Hepatocyte (in vitro differentiated cells): ENCODE data around the gene TMOD2. TPM values are rescaled to one million over a fixed set of nuclear protein-coding genes. Genes with fewer than 3 reads are reported as not detected.

Experiments
- DNase-seq: peaks from one replicate; pipeline ENCODE4 v3.0.0-alpha.2; 2016; ENCODE audit warnings: low spot score
- H2AFZ ChIP-seq: fragments of 200-600 bp; sonication (generic); 2 replicates; pipeline ENCODE4 v1.6.0; 2016; ENCODE audit warnings: antibody characterized with exemption, mild to moderate bottlenecking
- H3K27ac ChIP-seq: fragments of 200-600 bp; sonication (generic); 2 replicates; pipeline ENCODE4 v1.5.1; 2016; ENCODE audit warnings: mild to moderate bottlenecking
- H3K27me3 ChIP-seq: fragments of 200-600 bp; sonication (generic); 2 replicates; pipeline ENCODE4 v1.6.1; 2016
- H3K36me3 ChIP-seq: fragments of 200-600 bp; sonication (generic); replicated peaks from 2 replicates; pipeline ENCODE4 v1.5.1; 2016; ENCODE audit warnings: low read depth; ENCODE audit not compliant: insufficient read depth
- H3K4me1 ChIP-seq: fragments of 200-600 bp; sonication (generic); 2 replicates; pipeline ENCODE4 v1.5.1; 2016; ENCODE audit warnings: mild to moderate bottlenecking, moderate library complexity; ENCODE audit not compliant: insufficient read depth
- H3K4me2 ChIP-seq: fragments of 200-600 bp; sonication (generic); 2 replicates; pipeline ENCODE4 v1.6.0; 2016
- H3K4me3 ChIP-seq: fragments of 200-600 bp; sonication (generic); 2 replicates; pipeline ENCODE4 v1.5.1; 2016; ENCODE audit warnings: mild to moderate bottlenecking
- H3K79me2 ChIP-seq: fragments of 200-600 bp; sonication (generic); 2 replicates; pipeline ENCODE4 v1.6.0; 2017; ENCODE audit warnings: mild to moderate bottlenecking
- H3K9me2 ChIP-seq: fragments of 200-600 bp; sonication (generic); replicated peaks from 2 replicates; pipeline ENCODE4 v1.6.0; 2017; ENCODE audit warnings: mild to moderate bottlenecking; ENCODE audit not compliant: insufficient read depth
- H3K9me3 ChIP-seq: fragments of 200-600 bp; sonication (generic); 2 replicates; pipeline ENCODE4 v1.5.1; 2016; ENCODE audit warnings: low read depth, mild to moderate bottlenecking
- H4K20me1 ChIP-seq: fragments of 200-600 bp; sonication (generic); 2 replicates; pipeline ENCODE4 v1.6.0; 2016; ENCODE audit warnings: mild to moderate bottlenecking; ENCODE audit not compliant: insufficient read depth, poor library complexity, severe bottlenecking
- CTCF ChIP-seq: fragments of 200-600 bp; sonication (generic); IDR thresholded peaks from 2 replicates; pipeline ENCODE4 v1.5.1; 2016; ENCODE audit warnings: antibody characterized with exemption, mild to moderate bottlenecking; ENCODE audit not compliant: poor library complexity
- EZH2 ChIP-seq: fragments of 200-600 bp; sonication (generic); IDR thresholded peaks from 2 replicates; pipeline ENCODE4 v1.6.1; 2016; ENCODE audit warnings: antibody characterized with exemption, mild to moderate bottlenecking, borderline replicate concordance
- EZH2phosphoT487 ChIP-seq: fragments of 200-600 bp; sonication (generic); IDR thresholded peaks from one replicate; pipeline ENCODE4 v1.6.1; 2018; ENCODE audit warnings: antibody characterized with exemption, mild to moderate bottlenecking, low read depth, moderate library complexity; ENCODE audit not compliant: unreplicated experiment, severe bottlenecking
- WGBS: methylation state at CpG from one replicate; pipeline ENCODE4 v1.1.6; 2016; ENCODE audit warnings: low lambda C conversion rate; ENCODE audit errors: missing lambda C conversion rate; 5-methylcytosine and 5-hydroxymethylcytosine counted together
- polyA plus RNA-seq: library from polyadenylated mRNA; unstranded; fragments of >200 nt; fragmentation: Nextera tagmentation; extraction: Ambion mirVana; gene quantifications from 2 replicates; pipeline ENCODE4 v1.2.1, GENCODE V29; 2016
- total RNA-seq: library from RNA; depleted of rRNA; stranded (reverse); fragments of >200 nt; gene quantifications from 2 replicates; pipeline ENCODE4 v1.2.3, GENCODE V29; 2014

The TMOD2 gene
- total and polyA plus RNA-seq, 2 experiments from 2014 or later = 1.7 to 2.9 TPM

GRCh38 chr15:51833772-51834171 lies 82.4 kb downstream of the TMOD2 start:
- Histone ChIP-seq H3K9me2 (no peaks in the 10 kb centered on the region), H3K79me2 (peaks cover 89% of the 10 kb centered on the region), H3K27ac (no peak overlapping the region), H3K36me3 (no peaks in the 10 kb centered on the region), H3K27me3 (no peaks in the 10 kb centered on the region), H4K20me1 (peaks cover 43% of the 10 kb centered on the region), H3K4me2 (no peak overlapping the region), H3K9me3 (no peaks in the 10 kb centered on the region), H3K4me3 (no peak overlapping the region), H2AFZ (no peak overlapping the region), H3K4me1 (peaks cover 6% of the 10 kb centered on the region)
- no peak for DNase-seq
- WGBS = 88% methylated on average over 1 of the region's 1 CpG
- TF ChIP-seq CTCF = no peak
- TF ChIP-seq EZH2 = no peak
- TF ChIP-seq EZH2phosphoT487 = no peak

- Histone ChIP-seq H3K36me3 (no peaks in the 10 kb centered on the region), H3K4me1 (peaks cover 14% of the 10 kb centered on the region), H2AFZ (no peak overlapping the region), H3K27me3 (no peaks in the 10 kb centered on the region), H4K20me1 (peaks cover 23% of the 10 kb centered on the region), H3K9me3 (no peaks in the 10 kb centered on the region), H3K9me2 (no peaks in the 10 kb centered on the region), H3K4me3 (no peak overlapping the region), H3K79me2 (peaks cover 100% of the 10 kb centered on the region), H3K27ac (peak overlapping the region; percentile 32), H3K4me2 (peak overlapping the region; percentile 31)
- no peak for DNase-seq
- TF ChIP-seq EZH2 (no peak), CTCF (no peak), EZH2phosphoT487 (no peak)
- WGBS = 54% methylated on average over 4 of the region's 4 CpGs
These were observed 86.4 kb downstream of the TMOD2 start for GRCh38 chr15:51837792-51838251.

GRCh38 chr15:51838270-51838669 lies 86.9 kb downstream of the TMOD2 start:
- no peak overlapping the region for H3K4me3 ChIP-seq
- peaks cover 18% of the 10 kb centered on the region for H3K4me1 ChIP-seq
- no peaks in the 10 kb centered on the region for H3K9me3 ChIP-seq
- no peak overlapping the region for H3K27ac ChIP-seq
- no peaks in the 10 kb centered on the region for H3K9me2 ChIP-seq
- peaks cover 96% of the 10 kb centered on the region for H3K79me2 ChIP-seq
- no peaks in the 10 kb centered on the region for H3K36me3 ChIP-seq
- peaks cover 21% of the 10 kb centered on the region for H4K20me1 ChIP-seq
- no peak for DNase-seq
- no peak overlapping the region for H2AFZ ChIP-seq
- H3K27me3 ChIP-seq = no peaks in the 10 kb centered on the region
- TF ChIP-seq EZH2 (no peak), CTCF (no peak), EZH2phosphoT487 (no peak)
- WGBS = 58% methylated on average over 2 of the region's 2 CpGs
- H3K4me2 ChIP-seq = peak overlapping the region; percentile 31

- Histone ChIP-seq H3K4me3 (no peak overlapping the region), H3K36me3 (no peaks in the 10 kb centered on the region), H3K4me2 (no peak overlapping the region), H3K4me1 (peaks cover 42% of the 10 kb centered on the region), H2AFZ (no peak overlapping the region), H3K27ac (no peak overlapping the region), H3K9me3 (no peaks in the 10 kb centered on the region), H3K79me2 (peaks cover 95% of the 10 kb centered on the region), H4K20me1 (peaks cover 17% of the 10 kb centered on the region), H3K9me2 (no peaks in the 10 kb centered on the region), H3K27me3 (no peaks in the 10 kb centered on the region)
- no peak for DNase-seq
- WGBS = 69% methylated on average over 4 of the region's 4 CpGs
- TF ChIP-seq EZH2 = no peak
- TF ChIP-seq EZH2phosphoT487 = no peak
- TF ChIP-seq CTCF = no peak
These were observed 89.3 kb downstream of the TMOD2 start for GRCh38 chr15:51840692-51841091.
